GDM1 (cell line): ENCODE data around the gene MPI.

Experiments
- DNase-seq: peaks from one replicate; lab custom pipeline; 2025; lab: John Stamatoyannopoulos, UW

Gene MPI, protein sequence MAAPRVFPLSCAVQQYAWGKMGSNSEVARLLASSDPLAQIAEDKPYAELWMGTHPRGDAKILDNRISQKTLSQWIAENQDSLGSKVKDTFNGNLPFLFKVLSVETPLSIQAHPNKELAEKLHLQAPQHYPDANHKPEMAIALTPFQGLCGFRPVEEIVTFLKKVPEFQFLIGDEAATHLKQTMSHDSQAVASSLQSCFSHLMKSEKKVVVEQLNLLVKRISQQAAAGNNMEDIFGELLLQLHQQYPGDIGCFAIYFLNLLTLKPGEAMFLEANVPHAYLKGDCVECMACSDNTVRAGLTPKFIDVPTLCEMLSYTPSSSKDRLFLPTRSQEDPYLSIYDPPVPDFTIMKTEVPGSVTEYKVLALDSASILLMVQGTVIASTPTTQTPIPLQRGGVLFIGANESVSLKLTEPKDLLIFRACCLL

DNA sequence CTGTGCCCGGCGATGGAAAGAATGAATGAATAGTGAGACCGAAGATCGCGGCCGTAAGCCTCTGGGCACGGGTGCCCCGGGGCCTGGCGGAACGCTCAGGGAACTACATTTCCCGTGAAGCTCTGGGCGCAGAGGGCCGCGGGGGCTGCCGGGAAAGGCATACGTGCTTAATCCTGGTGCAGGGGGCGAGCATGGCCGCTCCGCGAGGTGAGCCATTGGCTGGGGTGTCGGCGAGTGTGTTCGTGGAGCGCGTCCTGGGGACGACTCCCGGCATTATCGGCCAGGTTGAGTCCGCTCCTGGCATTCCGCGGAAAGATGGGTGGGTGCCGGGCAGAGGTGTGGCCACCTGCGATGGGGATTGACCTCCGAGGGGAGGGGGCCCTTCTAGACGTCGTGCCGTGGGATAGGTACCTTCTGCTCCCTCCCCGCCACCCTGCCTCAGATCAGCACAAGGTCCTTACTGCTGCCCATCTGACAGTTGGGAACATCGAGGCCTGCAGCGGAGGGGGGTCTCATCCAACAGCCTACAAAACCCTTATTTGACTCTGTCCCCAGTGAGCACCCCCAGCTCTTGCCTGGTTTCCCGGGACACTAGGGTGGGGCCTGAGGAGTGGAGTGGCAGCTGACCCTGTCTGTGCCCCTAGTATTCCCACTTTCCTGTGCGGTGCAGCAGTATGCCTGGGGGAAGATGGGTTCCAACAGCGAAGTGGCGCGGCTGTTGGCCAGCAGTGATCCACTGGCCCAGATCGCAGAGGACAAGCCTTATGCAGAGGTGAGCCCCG, at the start of gene MPI:
MPI (plus strand) TSS at position 160 of the 782 bp plus-strand sequence; CDS start at position 192, 32 bp downstream.
- DNase-seq, result peak; percentile 70

- no peak for DNase-seq
Measured at GRCh38 chr15:74840851-74841775, 48.7 kb upstream of the MPI start.

DNA sequence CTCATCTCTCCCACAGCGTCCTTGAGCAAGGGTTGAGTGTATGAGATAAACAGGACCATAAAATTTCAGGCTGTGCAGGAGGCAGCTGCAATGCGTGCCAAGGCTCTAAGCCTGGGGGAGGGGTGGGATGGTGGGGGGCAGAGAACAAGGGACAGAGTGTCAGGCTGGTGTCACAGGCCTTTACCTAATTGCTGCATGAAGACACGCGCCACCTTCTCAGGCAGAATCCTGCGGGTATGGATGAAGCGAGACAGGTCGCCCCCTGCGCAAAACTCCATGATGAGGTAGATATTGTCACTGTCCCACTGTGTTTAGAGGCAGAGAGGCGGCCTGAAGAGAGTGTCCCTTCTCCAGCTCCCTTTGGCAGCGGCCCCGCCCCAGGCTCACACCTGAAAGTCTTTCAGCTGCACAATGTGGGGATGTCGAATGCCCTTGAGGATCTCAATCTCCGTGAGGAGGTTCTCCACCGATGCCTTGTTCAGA, 47.9 kb upstream of the MPI start:
- DNase-seq, result no peak

GRCh38 chr15:74842581-74843444, 47.0 kb upstream of the MPI start, which contains the start of gene ULK3:
Gene ULK3 (minus strand): TSS chr15:74843156. CDS start chr15:74843105, 51 bp downstream.
- DNase-seq, result peak; percentile 89

GRCh38 chr15:74843445-74843828, 46.4 kb upstream of the MPI start:
- DNase-seq, result no peak

DNA sequence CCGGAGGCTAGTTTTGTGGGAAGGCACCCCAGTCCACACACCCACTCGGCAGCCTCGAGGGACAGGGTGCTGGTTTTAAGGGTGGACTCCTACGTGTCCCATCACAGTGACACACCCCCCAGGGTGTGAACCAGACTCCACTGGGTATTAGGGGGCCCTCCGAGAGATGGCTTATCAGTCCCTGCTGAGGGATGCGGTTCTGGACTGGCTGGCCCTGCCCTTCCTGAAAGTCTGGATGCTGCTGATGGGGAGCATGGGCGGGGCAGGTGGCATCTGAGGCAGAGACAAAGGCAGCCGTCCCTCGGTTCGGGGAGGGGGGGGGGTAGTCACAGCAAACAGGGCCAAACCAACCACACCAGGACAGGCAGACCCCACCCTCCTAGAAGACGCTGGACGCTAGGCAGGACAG, 45.9 kb upstream of the MPI start:
- DNase-seq, result no peak

- no peak for DNase-seq
Measured at GRCh38 chr15:74844319-74845207, 45.3 kb upstream of the MPI start.

DNA sequence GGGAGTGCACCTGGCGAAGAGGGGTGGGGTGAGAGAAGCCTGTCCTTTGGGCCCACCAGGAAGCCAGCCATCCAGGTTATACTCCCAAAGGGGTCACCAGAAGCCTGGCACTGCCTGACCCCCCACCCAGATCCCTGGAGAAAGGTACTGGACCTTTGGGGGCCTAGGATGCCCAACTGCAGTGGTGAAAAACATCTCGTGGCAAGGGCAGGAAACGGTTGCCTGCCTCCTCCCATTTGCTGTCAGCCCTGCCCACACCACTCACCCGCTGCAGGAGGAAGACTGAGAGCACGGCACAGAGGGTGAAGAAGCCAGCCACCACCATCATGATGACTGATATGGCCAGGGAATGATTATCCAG, 44.7 kb upstream of the MPI start:
- DNase-seq, result peak; percentile 19

DNA sequence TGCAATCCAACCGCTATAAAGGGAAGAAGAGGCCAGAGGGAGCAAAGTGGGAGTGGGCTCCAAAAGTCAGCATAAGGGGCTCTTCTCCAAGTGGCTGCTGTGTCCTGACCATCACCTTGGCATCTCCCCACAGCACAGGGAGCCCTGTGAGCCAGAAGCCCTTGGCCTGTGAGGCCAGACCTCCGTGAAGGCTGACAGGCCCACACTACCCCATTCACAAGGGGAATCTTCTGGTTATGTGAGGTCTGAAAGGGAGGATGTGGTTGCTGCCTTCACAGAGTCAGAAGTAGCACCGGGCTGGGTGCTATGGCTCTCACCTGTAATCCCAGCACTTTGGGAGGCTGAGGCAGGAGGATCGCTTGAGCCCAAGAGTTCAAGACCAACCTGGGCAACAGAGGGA, 44.3 kb upstream of the MPI start:
- no peak for DNase-seq

- no peak for DNase-seq
Measured at GRCh38 chr15:74847432-74847831, 42.4 kb upstream of the MPI start.

DNA sequence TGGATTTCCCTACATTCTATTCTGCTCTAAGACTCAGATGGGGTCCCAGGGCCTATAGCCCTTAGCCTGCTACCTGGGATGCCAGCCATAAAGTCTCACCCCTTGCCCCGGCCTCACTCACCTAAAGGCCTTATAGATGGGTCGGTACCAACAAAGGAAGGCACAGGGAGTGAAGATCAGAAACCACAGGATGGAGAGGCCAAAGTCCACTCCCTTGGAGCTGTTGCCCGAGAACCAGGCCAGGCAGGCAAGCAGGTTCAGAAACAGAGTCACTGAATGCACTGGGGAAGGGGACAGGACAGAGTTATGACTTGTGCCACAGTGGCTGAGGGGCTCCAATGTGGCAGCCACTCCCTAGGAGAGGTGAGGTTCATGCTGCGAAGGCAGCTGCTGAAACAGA, 39.4 kb upstream of the MPI start:
- DNase-seq, result no peak

DNA sequence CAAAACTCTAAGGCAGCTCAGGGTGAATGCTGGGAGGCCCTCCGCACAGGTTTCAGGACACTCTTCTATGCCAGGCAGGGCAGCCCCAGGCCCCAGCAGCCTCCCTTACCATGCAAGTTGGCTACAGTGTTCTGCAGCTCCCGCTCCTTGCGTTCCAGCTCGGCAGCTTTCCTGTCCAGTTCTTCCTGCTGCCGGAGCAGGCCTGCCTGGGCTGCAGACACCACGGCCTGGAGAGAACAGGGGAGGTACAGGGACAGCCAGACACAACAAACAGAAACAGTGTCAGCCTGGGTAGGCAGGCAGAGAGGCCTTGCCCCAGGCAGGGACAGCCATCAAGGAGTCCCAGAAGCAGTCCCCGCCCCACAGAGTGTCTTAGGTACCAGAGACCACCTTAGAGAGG, 37.9 kb upstream of the MPI start:
- DNase-seq, result no peak

GRCh38 chr15:74854453-74855022, 35.3 kb upstream of the MPI start:
- DNase-seq, result no peak

DNA sequence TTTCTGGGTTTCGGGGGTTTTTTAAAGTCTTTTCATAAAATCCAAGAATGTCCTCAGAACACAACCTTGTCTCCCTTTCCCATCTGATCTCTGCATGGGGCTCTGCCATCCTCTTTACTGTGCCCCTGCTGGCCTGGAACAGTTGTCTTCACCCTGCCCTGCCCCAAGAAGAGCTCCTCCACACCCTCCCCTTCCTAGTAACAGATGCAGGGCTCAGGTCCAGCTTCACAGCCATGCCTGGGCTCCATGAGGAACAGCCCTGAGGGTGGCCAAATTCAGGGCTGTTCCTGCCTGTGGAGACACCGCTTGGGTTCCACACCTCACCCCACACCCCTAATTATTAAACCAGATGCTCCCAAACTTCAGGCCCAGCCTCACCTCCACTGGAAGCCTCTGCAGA, 34.0 kb upstream of the MPI start:
- DNase-seq, result no peak

DNA sequence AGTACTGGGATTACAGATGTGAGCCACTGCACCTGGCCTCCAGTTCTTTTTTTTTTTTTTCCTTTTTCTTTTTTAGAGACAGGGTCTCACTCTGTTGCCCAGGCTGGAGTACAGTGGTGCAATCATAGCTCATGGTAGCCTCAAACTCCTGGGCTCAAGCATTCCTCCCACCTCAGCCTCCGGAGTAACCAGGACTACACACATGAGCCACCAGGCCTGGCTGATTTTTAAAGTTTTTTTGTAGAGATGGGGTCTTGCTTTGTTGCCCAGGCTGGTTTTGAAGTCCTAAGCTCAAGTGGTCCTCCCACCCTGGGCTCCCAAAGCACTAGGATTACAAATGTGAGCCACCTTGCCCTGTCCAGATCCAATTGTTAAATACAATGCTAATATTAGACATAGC, 33.3 kb upstream of the MPI start:
- DNase-seq, result no peak

GRCh38 chr15:74857082-74857655, 32.7 kb upstream of the MPI start:
- no peak for DNase-seq

DNA sequence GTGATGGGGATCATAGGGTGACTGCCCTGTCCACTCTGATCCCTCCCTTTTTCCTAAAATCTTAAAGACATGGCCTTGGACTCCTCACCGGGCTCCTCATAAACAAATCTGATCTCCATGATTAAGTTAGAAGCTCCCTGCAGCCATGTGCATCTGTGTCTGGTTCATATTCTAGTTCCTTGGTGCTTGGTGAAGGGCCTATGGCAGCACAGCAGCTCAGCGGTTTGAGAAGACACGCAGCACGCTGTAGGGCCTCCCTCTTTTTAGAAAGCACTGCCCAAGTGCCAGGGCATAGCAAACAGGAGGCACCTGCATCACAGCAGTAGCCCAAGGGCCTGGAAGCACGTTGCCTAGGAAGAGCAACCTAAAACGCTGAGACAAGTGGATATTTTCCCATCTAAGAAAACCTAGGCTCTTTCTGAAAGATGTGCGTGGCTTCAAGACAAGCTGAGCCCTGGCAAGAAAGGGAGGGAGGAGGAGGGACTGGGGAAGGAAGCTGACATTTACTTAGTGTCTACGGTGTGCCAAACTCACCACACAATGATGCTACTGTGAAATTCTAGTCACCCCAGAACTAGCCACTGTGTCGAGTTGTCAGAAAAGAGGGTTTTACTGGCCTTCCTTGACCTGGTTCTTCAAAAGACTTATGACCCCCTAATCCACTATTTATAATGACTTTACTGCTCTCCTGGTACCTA, 32.0 kb upstream of the MPI start:
- DNase-seq, result no peak

GRCh38 chr15:74858369-74858740, 31.5 kb upstream of the MPI start:
- no peak for DNase-seq
